Measurements from ENCODE around the gene EXOSC7. TPM values are rescaled to one million over a fixed set of nuclear protein-coding genes. Genes with fewer than 3 reads are reported as not detected.
"Not testable (repeated sequence)": the region's sequence is repeated elsewhere in the genome, so short reads cannot be mapped to it uniquely, and the experiment has no call there.

EXOSC7 gene
- polyA plus RNA-seq, 3 donors: 47.3 to 54.9 (median 48.8) TPM

- DNase-seq (ENCODE audit: extremely low read depth in 1 of 11, low read depth in 9 of 11, low spot score in 4 of 11): no peak
Observed at GRCh38 chr3:44983484-44983941, 7.5 kb downstream of the EXOSC7 start.

DNA sequence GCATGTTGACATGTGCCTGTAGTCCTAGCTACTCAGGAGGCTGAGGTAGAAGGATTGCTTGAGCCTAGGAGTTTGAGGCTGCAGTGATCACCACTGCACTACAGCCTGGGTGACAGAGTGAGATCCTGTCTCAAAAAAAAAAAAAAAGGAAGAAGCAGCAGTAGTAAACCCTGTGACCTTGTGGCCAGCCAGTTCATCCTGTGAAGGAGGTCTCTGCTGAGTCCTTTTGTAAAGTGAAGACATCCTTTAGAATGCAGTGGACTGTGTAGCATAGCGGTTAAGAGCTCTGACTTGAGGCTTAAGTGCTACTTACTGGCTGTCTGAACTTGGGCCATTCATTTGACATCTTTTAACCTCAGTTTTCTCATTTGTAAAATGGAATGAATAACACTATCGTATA, 8.3 kb downstream of the EXOSC7 start:
- DNase-seq (ENCODE audit: extremely low read depth in 1 of 11, low read depth in 9 of 11, low spot score in 4 of 11): no peak

- not testable (repeated sequence) for DNase-seq (ENCODE audit: extremely low read depth in 1 of 11, low read depth in 9 of 11, low spot score in 4 of 11)
Observed at GRCh38 chr3:44986330-44986729, 10.3 kb downstream of the EXOSC7 start.

DNA sequence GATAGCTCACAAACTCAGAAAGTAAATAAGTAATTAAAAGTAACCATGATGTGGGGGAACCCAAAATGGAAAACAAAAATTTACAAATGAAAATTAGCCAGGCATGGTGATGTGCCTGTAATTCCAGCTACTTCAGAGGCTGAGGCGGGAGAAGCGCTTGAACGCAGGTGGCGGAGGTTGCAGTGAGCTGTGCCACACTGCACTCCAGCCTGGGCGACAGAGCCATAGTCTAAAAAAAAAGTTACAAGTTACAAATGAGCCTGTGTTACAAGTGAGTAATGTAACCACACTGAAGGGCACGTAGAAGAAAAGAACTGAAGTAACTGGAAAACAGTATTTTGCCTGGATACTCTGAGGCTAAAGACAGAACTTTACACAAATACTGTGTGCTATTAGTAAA, 11.3 kb downstream of the EXOSC7 start:
- no peak for DNase-seq (ENCODE audit: extremely low read depth in 1 of 11, low read depth in 9 of 11, low spot score in 4 of 11)

DNA sequence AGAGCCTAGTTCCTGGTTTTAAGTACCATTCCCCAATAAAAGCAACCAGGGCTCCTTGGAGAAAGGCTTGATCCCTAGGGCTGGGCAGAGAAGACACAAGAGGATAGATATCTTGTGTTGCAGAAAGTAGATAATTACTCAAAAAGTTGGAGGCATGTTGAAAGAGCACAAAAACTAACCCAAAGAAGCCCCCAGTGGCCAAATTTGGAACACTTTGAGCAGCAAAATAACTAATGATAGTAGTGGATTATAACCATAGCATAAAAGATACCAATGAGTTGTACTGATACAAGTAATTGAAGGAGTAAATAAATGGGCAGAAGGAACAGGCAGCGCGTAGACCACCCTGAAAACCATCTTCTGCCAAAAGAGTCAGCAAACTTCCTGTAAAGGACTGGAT, 12.0 kb downstream of the EXOSC7 start:
- DNase-seq (ENCODE audit: extremely low read depth in 1 of 11, low read depth in 9 of 11, low spot score in 4 of 11): no peak

- DNase-seq (ENCODE audit: extremely low read depth in 1 of 11, low read depth in 9 of 11, low spot score in 4 of 11): no peak
Observed at GRCh38 chr3:44989141-44989540, 13.1 kb downstream of the EXOSC7 start.

- DNase-seq (ENCODE audit: extremely low read depth in 1 of 11, low read depth in 9 of 11, low spot score in 4 of 11): no peak
Observed at GRCh38 chr3:44989636-44990373, 13.8 kb downstream of the EXOSC7 start.

DNA sequence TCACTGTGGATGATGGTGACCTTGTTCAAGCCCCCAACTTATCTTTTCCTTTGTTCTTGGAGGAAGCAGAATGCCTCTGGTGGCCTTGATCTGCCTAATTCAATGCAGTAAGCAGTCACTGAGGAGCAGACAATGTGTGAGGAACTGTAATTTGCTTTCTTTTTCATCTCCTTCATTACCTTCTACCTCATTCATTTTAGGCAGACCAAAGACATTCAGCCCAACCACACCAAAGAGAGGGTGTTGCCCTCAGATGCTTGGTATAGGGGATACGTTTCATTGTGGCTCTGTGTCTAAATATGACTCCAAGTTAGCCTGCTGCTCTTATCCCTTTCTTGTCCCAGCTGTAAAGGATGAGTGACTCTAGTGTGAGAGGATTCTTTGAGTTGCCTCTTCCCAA, 15.3 kb downstream of the EXOSC7 start:
- DNase-seq (ENCODE audit: extremely low read depth in 1 of 11, low read depth in 9 of 11, low spot score in 4 of 11): no peak

DNA sequence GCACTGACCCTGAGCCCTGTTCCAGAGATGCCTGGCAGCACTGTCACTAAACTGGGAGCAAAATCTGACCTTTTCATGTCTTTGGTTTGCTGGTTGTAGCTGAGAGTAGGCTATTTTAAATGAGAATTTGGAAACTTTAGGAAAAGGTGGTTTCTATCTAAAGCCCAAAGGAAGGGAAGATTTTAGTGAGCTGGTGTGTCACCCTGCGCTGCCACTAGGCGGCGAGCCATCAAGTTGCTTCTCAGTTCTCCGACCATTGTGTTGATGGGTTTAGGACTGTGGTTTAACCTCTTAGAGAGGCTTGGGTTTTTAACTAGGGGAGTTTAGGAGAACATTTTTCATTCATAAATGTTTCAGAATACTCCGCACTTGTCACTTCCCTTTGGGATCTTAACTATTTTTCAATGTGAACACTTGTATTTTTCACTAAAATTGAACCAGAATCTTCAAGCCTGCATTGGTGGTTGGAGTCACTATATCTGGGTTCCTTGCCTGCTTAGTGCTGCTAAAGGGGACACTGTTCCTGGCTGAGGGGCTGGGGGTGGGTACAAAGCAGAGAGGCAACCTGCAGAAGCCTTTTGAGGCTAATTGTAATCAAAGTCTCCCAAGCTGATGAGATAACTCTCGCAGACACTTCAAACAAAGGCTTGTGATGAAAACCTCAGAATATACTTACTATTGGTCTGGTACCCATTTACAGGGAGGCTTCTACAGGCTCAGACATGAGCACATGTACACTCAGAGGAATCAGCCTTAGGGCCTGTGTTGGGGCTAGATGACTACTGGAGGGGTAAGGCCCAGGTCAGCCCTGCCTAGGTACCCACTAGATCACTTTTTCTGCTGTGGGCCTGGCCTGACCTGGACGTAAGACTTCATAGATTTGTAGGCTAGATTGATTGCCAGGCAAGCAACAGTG, 16.8 kb downstream of the EXOSC7 start:
- DNase-seq (ENCODE audit: extremely low read depth in 1 of 11, low read depth in 9 of 11, low spot score in 4 of 11): no peak

DNA sequence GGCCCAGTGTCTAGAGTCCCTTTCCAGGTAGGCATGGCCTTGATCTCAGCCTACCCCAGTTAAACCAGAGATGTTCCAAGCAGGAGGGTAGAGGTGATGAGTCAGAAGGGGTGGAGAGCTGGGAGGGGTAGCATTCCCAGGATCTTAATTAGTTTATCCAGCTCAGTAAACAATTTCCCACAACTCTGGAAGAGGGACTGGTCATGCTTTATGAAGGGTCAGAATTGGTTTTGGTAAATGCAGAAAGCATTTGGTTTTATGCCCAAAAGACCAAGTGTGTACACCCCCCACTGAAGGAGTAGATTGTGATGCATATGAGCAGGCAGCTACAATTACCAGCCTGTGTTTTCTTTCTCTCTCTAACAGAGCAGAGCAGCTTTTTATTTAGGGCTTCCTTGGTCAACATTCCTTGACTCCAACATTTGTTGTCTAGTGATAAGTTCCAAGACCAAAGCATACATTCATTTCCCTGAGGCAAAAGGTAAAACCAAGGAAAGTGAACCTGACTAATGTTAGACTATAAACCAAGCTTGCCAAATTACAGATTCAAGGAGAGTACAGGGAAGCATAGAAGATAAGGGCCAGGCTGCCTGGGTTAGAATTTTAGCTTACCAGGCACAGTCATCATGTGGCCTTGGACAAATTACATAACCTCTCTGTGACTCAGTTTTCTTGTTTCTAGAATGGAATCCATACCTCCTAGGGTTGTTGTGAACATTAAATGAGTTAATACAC, 17.6 kb downstream of the EXOSC7 start:
- DNase-seq (ENCODE audit: extremely low read depth in 1 of 11, low read depth in 9 of 11, low spot score in 4 of 11): peak in 1 of 11 donors; percentile 28

DNA sequence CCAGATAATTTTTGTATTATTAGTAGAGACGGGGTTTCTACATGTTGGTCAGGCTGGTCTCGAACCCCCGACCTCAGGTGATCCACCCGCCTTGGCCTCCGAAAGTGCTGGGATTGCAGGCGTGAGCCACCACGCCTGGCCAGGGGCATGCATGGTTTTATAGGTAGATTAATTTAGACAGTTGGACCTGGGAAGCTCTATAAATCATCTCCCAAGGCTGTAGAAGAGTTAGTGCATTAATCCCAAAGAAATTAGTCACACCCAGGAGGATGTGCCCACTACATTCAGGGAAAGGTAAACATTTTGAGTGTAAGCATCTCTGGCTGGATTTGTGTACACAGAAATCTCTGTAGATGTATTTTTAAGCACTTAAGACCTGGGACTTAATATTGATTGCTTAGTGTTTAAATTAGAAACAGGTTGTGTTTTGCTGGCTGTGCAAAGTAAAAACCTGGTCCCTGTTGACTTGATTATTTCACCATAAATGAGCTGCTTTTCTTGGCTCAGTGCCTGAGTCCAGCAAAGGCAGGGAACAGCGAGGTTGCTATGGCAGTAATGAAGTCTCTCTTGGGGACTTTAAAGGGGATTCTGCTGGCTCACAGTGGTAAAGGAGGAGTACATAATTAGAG, 19.2 kb downstream of the EXOSC7 start:
- peak in 8 of 11 donors; percentile 50 to 84 (median 71) for DNase-seq (ENCODE audit: extremely low read depth in 1 of 11, low read depth in 9 of 11, low spot score in 4 of 11)

DNA sequence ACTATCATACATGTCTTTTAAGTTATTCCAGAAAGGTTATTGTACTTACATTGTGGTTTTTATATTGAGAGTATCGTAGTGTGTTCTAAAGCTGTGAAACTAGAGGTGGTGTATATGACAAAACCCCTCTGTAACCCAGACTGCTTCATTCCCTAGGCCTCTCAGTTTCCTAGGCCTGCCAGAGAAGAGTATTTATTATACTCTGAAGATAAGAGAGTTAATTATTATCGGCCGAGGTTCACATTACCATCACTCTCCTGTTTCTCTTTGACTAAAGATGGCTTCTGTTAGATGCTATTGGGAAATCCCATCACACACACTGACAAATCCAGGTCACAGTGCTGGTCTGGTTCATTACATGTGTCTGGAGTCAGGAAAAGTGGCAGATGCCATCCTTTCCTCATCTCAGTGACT, 20.5 kb downstream of the EXOSC7 start:
- no peak for DNase-seq (ENCODE audit: extremely low read depth in 1 of 11, low read depth in 9 of 11, low spot score in 4 of 11)

- no peak for DNase-seq (ENCODE audit: extremely low read depth in 1 of 11, low read depth in 9 of 11, low spot score in 4 of 11)
Observed at GRCh38 chr3:44999782-45000181, 23.7 kb downstream of the EXOSC7 start.

DNA sequence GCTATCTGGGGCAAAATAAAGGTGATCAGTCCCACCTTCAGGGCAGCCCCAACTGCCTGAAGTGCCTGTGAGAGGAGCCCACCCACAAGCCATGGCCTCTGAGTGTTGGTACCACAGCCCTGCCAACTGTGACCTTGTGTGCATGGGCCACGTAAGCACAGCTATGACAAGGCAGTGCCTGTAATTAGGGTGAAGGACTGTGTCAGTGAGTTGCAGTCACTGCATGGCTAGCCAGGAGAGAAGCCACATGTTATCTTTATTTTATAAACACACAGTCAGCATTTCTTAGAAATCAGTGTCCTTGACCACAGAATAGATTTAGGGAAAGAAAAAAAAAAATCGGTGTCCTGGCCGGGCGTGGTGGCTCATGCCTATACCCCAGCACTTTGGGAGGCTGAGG, 24.8 kb downstream of the EXOSC7 start:
- DNase-seq (ENCODE audit: extremely low read depth in 1 of 11, low read depth in 9 of 11, low spot score in 4 of 11): no peak

DNA sequence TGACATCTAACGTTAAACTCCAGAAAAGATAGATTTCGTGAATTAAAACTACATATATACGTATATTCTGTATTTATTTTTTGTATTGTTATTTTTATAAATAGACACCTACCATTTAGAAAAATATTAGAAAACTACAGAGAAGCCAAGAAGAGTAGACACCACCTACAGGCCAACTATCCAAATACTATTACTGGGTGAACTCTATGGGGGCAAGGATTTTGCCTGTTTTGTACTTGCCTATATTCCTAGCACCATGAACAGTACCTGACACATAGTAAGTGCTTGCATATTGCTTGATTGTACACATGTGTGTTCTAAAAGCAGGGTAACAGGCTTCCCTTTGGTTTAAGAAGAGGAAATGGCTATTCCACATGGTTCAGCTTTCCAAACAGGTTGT, 25.7 kb downstream of the EXOSC7 start:
- no peak for DNase-seq (ENCODE audit: extremely low read depth in 1 of 11, low read depth in 9 of 11, low spot score in 4 of 11)

- no peak for DNase-seq (ENCODE audit: extremely low read depth in 1 of 11, low read depth in 9 of 11, low spot score in 4 of 11)
Observed at GRCh38 chr3:45002139-45002660, 26.2 kb downstream of the EXOSC7 start.

- no peak for DNase-seq (ENCODE audit: extremely low read depth in 1 of 11, low read depth in 9 of 11, low spot score in 4 of 11)
Observed at GRCh38 chr3:45002720-45003119, 26.7 kb downstream of the EXOSC7 start.

- no peak for DNase-seq (ENCODE audit: extremely low read depth in 1 of 11, low read depth in 9 of 11, low spot score in 4 of 11)
Observed at GRCh38 chr3:45003406-45003805, 27.4 kb downstream of the EXOSC7 start.

DNA sequence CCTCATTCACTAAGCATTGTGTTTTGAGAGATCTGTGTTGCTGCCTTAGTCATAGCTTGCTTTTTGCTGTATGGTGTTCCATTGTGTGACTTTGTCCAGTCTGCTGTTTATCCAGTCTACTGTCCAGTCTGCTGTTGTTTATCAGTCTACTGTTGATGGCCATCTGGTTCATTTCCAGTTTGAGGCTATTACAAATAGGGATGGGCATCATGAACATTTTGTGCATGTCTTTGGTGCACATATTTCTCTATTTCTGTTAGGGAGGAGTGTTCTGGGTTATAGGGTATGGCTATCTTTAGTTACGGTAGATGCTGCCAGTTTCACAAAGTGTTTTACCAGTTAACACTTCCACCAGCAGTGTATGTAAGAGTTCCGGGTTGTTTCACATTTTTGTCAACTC, 27.8 kb downstream of the EXOSC7 start:
- no peak for DNase-seq (ENCODE audit: extremely low read depth in 1 of 11, low read depth in 9 of 11, low spot score in 4 of 11)
